GM19025 (cell line): ENCODE measurements around the gene IKZF3.
"Not testable (repeated sequence)": the region's sequence is repeated elsewhere in the genome, so short reads cannot be mapped to it uniquely, and the experiment has no call there.

Experiments
- ATAC-seq: cut with Tn5 transposase; IDR thresholded peaks from one replicate; pipeline ENCODE4 v1.9.1; 2021; ENCODE audit warnings: mild to moderate bottlenecking, low read depth, moderate library complexity; ENCODE audit not compliant: unreplicated experiment

IKZF3 gene

DNA sequence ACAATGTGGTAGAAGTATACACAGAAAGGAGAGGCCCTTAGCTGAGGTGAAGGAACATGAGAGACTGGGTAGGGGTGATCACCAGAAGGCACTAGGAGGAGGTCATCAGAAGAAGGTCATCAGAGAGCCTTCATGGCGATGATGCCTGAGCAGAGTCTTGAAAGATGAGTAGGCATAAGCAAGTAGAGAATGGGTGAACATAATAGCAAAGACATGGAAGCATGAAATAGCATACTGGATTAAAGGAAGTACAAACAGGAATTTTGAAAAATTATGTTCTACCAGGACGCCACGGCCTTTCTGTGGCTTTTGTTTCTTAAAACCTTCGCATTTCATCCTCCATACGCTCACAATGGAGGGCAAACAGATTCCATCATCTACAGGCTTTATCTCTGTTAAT lies 2.9 kb downstream of the IKZF3 start:
- ATAC-seq: no peak

DNA sequence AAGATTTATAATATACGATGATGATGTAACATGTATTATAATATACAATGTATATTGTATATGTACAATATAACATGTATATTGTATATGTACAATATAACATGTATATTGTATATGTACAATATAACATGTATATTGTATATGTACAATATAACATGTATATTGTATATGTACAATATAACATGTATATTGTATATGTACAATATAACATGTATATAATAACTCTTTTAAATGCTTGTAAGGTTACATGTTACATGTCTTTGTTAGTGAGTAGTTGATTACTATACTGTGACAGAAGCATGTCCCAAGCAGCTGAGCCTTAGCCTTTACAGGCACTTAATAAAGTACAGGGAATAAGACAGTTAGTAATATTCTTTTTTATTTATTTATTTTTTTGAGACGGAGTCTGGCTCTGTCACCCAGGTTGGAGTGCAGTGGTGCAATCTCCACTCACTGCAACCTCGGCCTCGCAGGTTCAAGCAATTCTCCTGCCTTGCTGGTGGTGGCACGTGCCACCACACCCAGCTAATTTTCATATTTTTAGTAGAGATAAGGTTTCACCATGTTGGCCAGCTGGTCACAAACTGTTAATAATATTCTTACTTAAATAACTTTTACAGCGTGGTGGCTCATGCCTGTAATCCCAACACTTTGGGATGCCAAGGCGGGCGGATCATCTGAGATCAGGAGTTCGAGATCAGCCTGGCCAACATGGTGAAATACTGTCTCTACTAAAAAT lies 8.0 kb downstream of the IKZF3 start:
- ATAC-seq: not testable (repeated sequence)

- no peak for ATAC-seq
Observed at GRCh38 chr17:39854909-39855308, 9.2 kb downstream of the IKZF3 start.

- no peak for ATAC-seq
Observed at GRCh38 chr17:39852239-39852638, 11.9 kb downstream of the IKZF3 start.

DNA sequence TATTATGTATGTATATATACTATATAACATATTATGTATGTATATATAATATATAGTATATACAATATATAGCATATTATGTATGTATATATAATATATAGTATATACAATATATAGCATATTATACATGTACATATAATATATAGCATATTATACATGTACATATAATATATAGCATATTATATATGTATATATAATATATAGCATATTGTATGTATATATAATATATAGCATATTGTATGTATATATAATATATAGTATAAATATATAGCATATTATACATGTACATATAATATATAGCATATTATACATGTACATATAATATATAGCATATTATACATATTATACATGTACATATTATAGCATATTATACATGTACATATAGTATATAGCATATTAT lies 13.9 kb downstream of the IKZF3 start:
- ATAC-seq: not testable (repeated sequence)

- no peak for ATAC-seq
Observed at GRCh38 chr17:39848600-39848999, 15.5 kb downstream of the IKZF3 start.

GRCh38 chr17:39846205-39846604 lies 17.9 kb downstream of the IKZF3 start:
- no peak for ATAC-seq

DNA sequence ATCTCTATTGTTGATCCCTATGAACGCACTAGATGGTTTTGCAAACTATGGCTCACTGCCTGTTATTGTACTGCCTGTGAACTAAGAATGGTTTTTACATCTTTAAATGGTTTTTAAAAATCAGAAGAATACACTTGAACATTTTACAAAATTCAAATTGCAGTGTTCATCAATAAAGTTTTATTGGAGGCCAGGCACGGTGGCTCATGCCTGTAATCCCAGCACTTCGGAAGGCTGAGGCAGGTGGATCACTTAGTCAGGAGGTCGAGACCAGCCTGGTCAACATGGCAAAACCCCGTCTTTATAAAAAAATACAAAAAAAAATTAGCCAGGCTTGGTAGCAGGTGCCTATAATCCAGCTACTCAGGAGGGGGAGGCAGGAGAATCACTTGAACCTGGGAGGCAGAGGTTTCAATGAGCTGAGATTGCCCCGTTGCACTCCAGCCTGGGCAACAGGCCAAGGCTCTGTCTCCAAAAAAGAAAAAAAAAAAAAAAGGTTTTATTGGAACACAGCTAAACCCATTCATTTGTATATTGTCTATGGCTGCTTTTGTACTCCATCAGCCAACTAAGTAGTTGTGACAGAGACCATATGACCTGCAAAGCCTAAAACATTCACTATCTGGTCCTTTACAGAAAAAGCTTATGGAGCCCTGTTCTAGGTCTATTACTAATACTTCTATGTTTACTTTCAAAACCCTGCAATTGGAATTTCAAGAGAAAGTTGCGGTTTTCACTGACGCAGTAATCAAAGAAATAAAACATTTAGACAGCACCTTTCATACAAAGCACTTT lies 18.9 kb downstream of the IKZF3 start:
- ATAC-seq: no peak

DNA sequence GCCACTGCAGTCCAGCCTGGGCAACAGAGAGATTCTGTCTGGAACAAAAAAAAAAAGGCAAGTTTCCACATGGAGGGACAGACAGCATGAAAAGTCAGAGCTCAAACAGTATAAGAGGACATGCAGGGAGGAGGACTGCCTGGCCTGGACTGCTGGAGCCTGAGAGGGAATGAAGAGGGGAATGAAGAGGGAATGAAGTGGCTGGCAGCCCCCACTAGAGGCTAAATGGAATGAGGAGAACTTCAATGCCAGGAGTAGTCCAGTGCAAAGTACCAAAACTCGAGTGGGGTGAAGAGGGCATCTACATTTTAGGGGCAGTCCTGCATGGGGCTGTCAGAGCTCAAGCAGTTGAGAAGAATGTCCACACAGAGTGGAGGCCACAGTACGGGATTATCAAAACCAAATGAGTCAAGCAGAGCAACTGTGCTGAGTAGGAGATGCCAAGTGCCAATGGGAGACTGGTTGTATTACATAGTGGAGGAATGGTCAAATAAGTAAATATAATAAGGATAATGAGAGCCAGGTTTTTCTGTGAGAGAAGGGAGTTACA lies 22.9 kb downstream of the IKZF3 start:
- no peak for ATAC-seq

DNA sequence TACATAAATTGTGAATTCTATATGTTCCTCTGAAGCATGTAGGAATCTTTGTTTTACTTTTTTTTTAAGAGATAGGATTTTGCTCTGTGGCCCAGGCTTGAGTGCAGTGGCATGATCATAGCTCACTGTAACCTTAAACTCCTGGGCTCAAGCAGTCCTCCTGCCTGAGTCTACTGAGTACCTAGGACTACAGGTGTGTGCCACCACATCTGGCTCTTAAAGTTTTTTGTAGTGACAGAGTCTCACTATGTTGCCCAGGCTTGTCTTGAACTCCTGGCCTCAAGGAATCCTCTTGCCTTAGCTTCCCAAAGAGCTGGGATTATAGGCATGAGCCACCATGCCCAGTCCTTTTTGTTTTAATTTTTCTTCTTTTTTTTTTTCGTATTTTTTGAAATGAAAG lies 25.3 kb downstream of the IKZF3 start:
- no peak for ATAC-seq

DNA sequence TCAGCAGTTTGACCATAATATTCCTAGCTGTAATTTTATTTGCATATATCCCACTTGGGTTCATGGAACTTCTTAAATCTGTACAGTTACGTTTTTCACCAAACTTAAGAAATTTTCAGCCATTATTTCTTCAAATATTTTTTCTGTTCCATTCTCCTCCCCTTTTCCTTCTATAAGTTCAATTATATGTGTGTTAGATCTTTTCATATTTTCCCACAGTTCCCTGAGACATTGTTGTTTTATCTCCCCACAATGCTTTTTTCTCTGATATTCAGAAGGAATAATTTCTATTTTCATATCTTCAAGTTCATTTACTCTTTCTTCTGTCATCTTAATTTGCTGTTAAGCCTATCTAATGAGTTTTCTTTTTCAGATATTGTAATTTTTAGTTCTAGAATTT lies 26.1 kb downstream of the IKZF3 start:
- no peak for ATAC-seq

DNA sequence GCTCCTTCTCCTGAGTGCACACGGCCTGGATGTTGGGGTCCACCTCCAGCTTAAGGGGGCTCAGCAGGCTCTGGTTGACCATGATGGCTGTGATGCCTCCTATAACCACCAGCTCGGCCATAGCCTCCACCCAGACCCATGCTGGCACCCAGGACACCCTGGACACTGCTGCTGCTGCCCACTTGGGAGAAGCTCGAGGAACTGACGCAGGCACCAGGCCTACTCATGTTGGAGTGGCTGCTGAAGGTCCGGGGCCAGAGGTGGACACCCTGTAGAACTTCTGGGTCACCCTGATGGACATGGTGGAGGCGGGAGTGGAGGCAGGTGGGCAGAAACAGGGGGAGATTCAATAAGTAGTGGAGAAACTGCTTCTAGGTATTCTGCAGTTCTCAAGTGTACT lies 28.0 kb downstream of the IKZF3 start:
- ATAC-seq: no peak

GRCh38 chr17:39835038-39835786 lies 28.9 kb downstream of the IKZF3 start:
- ATAC-seq: no peak

DNA sequence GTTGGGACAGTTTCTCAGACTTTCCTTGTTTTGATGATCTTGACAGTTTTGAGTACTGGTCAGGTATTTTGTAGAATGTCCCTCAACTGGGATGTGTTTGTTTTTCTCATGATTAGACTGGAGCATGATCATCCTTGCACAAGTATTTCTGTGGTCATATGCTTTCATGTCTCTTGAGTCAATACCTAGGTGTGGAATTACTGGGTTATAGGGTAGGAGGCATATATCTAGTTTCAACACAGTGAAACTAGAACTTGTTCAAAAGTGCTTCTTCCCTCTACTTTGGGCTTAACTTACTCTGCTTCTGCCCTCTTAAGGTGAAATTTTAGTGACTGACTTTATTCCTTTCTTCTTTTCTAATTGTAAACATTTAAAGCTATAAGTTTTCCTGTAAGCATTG lies 30.1 kb downstream of the IKZF3 start:
- no peak for ATAC-seq

- no peak for ATAC-seq
Observed at GRCh38 chr17:39831588-39831987, 32.5 kb downstream of the IKZF3 start.

DNA sequence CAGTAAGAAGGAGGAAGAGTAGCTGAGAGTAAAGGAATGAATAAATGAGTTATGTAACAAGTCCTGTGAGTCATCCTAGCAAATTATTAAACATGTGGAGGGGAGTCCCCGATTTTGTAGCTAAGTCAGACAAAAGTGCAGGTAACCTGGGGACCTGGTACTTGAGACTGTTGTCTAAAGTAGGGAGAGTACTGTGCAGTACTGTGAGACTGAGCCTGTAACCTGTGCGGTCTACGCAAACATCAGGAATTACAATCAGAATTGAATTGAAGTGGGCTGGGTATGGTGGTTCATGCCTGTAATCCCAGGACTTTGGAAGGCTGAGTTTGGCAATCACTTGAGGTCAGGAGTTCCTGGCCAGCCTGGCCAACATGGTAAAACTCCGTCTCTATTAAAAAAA lies 35.7 kb downstream of the IKZF3 start:
- ATAC-seq: no peak

GRCh38 chr17:39826334-39826733 lies 37.8 kb downstream of the IKZF3 start:
- no peak for ATAC-seq

- ATAC-seq: no peak
Observed at GRCh38 chr17:39823407-39824054, 40.6 kb downstream of the IKZF3 start.

GRCh38 chr17:39822051-39822451 lies 42.1 kb downstream of the IKZF3 start:
- ATAC-seq: no peak

- no peak for ATAC-seq
Observed at GRCh38 chr17:39820987-39821386, 43.1 kb downstream of the IKZF3 start.

- ATAC-seq: no peak
Observed at GRCh38 chr17:39820541-39820940, 43.6 kb downstream of the IKZF3 start.
